Mesodermal cell (in vitro differentiated cells): ENCODE results near the gene OR14K1. TPM values are rescaled to one million over a fixed set of nuclear protein-coding genes. Genes with fewer than 3 reads are reported as not detected.
"Not testable (repeated sequence)": the region's sequence is repeated elsewhere in the genome, so short reads cannot be mapped to it uniquely, and the experiment has no call there.

Experiments
- H3K27ac ChIP-seq: 2 replicates; pipeline ENCODE4 v1.7.0; 2013; ENCODE audit warnings: mild to moderate bottlenecking, low read depth, low read length, moderate library complexity; ENCODE audit not compliant: severe bottlenecking
- H3K36me3 ChIP-seq: 2 replicates; pipeline ENCODE4 v1.7.1; 2013; ENCODE audit warnings: mild to moderate bottlenecking, low read length, moderate library complexity; ENCODE audit not compliant: control insufficient read depth, insufficient read depth
- H3K4me1 ChIP-seq: one replicate; pipeline ENCODE4 v1.7.1; 2013; ENCODE audit warnings: mild to moderate bottlenecking, low read length; ENCODE audit not compliant: insufficient read depth, control insufficient read depth, poor library complexity, severe bottlenecking
- H3K4me3 ChIP-seq: 2 replicates; pipeline ENCODE4 v1.7.0; 2013; ENCODE audit warnings: low read length, control low read depth, mild to moderate bottlenecking; ENCODE audit not compliant: insufficient read depth, poor library complexity, severe bottlenecking; ENCODE audit errors: extremely low read depth
- H3K9me3 ChIP-seq: 2 replicates; pipeline ENCODE4 v1.7.1; 2013; ENCODE audit warnings: mild to moderate bottlenecking, low read length, moderate library complexity; ENCODE audit not compliant: control insufficient read depth
- WGBS, 2 experiments: methylation state at CpG; one replicate each; pipeline ENCODE4 v1.1.5; 2013; ENCODE audit warnings: missing lambda C conversion rate in 2 of 2; ENCODE audit not compliant: insufficient coverage in 2 of 2; 5-methylcytosine and 5-hydroxymethylcytosine counted together
- polyA plus RNA-seq, 2 experiments: library from polyadenylated mRNA; stranded (reverse); fragments of 50-300 nt; gene quantifications; one replicate each; pipeline ENCODE4 v1.2.3, GENCODE V29; 2013

OR14K1 gene
- polyA plus RNA-seq (2013, experiment 1 of 2): not detected
- not detected for polyA plus RNA-seq (2013, experiment 2 of 2)

- no peak within 1 kb of the TSS for H3K4me3 ChIP-seq
- no CpG with 5 or more reads among the region's 1 CpG for WGBS, 2 experiments
- peaks cover 12% of the 10 kb centered on the region for H3K9me3 ChIP-seq
- H3K36me3 ChIP-seq: no peaks in the 10 kb centered on the region
- H3K4me1 ChIP-seq: no peaks in the 10 kb centered on the region
- H3K27ac ChIP-seq: no peak within 1 kb of the TSS
These were observed at the start of gene OR14K1 for GRCh38 chr1:247738315-247738714. Gene OR14K1, plus strand, starts transcription at chr1:247738615. Its CDS starts 0 bp downstream, at chr1:247738615.

DNA sequence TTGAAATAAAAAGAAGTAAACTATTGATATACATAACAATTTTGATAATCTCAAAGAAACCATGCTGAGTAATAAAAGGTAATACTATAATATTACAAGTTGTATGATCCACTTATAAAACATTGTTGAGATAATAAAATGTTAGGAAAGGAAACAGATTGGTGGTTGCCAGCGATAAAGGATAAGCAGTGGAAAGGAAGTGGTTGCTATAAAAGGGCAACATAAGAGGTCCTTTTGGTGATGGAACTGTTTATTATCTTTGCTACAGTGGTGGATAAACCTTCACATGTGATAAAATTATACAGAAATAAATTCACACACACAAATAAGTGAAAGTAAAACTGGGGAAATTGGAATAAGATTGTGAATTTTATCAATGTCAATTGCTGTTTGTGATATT is 37.1 kb upstream of the OR14K1 start:
- Histone ChIP-seq H3K36me3 (no peaks in the 10 kb centered on the region), H3K4me1 (no peaks in the 10 kb centered on the region), H3K4me3 (no peak overlapping the region), H3K27ac (no peak overlapping the region), H3K9me3 (peaks cover 10% of the 10 kb centered on the region)
- 80 to 86% methylated on average over 1 of the region's 1 CpG for WGBS, 2 experiments

DNA sequence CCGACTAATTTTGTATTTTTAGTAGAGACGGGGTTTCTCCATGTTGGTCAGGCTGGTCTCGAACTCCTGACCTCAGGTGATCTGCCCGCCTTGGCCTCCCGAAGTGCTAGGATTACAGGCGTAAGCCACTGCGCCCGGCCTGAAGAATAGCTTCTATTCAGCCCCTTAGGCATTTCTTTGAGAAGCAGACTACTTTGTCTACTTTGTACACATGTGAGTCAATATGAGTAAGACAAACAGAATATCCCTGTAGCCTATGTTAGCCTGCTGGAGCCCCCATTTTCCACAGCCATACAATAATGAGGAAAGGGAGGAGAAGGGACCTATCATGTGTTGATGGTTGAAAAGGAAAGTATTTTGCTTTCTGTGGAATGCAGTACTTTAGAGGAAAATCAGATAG is 27.7 kb upstream of the OR14K1 start:
- WGBS, 2 experiments: 87 to 94% methylated on average over 3 to 8 of the region's 8 CpGs
- H3K4me3 ChIP-seq, H3K36me3 ChIP-seq, H3K4me1 ChIP-seq, H3K9me3 ChIP-seq, H3K27ac ChIP-seq: not testable (repeated sequence)

GRCh38 chr1:247713753-247714152 is 24.7 kb upstream of the OR14K1 start:
- Histone ChIP-seq H3K4me3 (no peak overlapping the region), H3K4me1 (no peaks in the 10 kb centered on the region), H3K9me3 (no peaks in the 10 kb centered on the region), H3K27ac (no peak overlapping the region), H3K36me3 (no peaks in the 10 kb centered on the region)
- 86 to 88% methylated on average over 6 to 7 of the region's 7 CpGs for WGBS, 2 experiments

- WGBS, 2 experiments: no CpG with 5 or more reads among the region's 3 CpGs
- H3K4me3 ChIP-seq: no peak within 1 kb of the TSS
- H3K36me3 ChIP-seq: no peaks in the 10 kb centered on the region
- H3K4me1 ChIP-seq: no peaks in the 10 kb centered on the region
- H3K27ac ChIP-seq: no peak within 1 kb of the TSS
- H3K9me3 ChIP-seq: peaks cover 9% of the 10 kb centered on the region
These were observed 21.9 kb upstream of the OR14K1 start, which contains the start of gene OR6F1 for GRCh38 chr1:247716546-247716945. Gene OR6F1, minus strand, starts transcription at chr1:247716646. Its CDS starts 3,891 bp downstream, at chr1:247712755.

DNA sequence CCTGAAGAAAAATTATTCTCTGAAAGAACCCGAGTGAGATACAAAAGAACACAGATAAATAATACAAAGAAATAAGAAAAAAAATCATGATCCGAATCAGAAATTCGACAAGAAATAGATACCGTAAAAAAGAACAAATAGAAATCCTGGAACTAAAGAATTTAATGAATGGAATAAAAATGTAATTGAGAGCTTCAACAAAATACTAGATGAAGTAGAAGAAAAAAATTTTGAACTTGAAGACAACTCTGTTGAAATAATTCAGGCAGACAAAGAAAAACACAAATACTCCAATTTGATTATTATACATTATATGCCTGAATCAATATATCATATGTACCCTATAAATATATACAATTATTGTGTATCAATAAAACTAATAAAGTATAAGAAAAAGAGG is 17.2 kb upstream of the OR14K1 start:
- Histone ChIP-seq H3K4me1 (no peaks in the 10 kb centered on the region), H3K4me3 (no peak overlapping the region), H3K9me3 (peaks cover 17% of the 10 kb centered on the region), H3K27ac (no peak overlapping the region), H3K36me3 (no peaks in the 10 kb centered on the region)
- WGBS, 2 experiments: no CpG with 5 or more reads among the region's 4 CpGs

DNA sequence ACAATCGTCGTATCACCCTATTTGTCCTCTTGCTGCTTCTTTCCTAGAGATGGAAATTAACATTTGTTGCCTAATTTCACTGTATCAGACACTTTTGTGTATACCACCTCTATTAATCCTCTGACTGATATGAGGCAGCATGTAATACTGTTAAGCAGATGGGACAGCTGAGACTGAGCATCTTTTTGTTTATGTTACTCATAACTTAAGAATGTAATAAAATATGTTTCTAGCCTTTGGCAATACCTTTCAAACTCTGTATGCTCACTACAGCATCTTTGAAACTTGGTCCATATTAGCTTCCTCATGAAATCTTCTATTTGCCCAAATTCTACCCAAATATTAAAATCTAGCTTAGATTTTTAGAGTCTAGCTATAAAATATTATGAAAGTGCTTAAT is 2.3 kb downstream of the OR14K1 start:
- Histone ChIP-seq H3K4me3 (no peak overlapping the region), H3K4me1 (no peaks in the 10 kb centered on the region), H3K27ac (no peak overlapping the region), H3K9me3 (peaks cover 8% of the 10 kb centered on the region), H3K36me3 (no peaks in the 10 kb centered on the region)
- WGBS, 2 experiments: 60% methylated on average over 1 of the region's 2 CpGs; no CpG with 5 or more reads in 1 of the 2 experiments

DNA sequence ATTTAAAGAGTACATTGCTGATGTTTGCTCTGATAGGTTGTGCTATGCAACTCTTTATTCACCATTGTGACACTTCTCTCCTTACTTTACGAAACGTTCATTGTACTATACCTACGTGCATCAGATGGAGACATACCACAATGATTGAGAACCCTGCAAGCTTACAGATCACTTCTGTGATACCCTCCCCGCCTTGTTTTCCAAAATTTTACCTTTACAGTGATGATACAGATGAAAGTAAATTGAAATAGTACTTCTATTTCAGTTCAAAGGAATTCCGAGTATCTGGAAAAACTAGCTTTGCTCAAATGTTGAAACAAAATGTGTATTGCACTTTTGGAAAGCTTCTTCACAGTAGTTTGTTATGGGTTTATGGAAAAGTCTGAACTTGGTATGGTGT is 3.3 kb downstream of the OR14K1 start:
- Histone ChIP-seq H3K4me1 (no peaks in the 10 kb centered on the region), H3K9me3 (peaks cover 8% of the 10 kb centered on the region), H3K27ac (peak overlapping the region; percentile 47), H3K36me3 (no peaks in the 10 kb centered on the region), H3K4me3 (no peak overlapping the region)
- WGBS, 2 experiments: 74 to 86% methylated on average over 3 to 4 of the region's 5 CpGs

DNA sequence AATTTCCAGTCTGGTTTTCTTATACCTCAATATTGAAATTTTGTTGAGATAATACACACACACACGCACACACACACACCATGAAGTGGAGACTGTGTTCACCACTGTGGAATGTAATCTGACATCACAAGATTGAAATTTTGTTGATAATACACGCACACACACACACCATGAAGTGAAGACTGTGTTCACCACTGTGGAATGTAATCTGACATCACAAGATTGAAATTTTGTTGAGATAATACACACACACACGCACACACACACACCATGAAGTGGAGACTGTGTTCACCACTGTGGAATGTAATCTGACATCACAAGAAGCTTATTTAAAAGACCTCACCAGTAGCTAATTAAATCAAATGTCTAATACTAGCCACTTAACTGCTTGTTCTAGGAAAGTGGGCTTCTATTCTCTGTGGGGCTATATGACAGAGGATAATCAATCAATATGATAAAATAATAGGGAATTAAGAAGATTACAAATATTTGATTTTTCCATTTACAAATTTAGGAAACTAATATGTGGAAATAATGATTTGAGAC is 3.9 kb downstream of the OR14K1 start:
- not testable (repeated sequence) for H3K9me3 ChIP-seq
- WGBS, 2 experiments: no CpG with 5 or more reads among the region's 3 CpGs

GRCh38 chr1:247746391-247746935 is 8.0 kb downstream of the OR14K1 start:
- Histone ChIP-seq H3K27ac (no peak overlapping the region), H3K9me3 (peaks cover 10% of the 10 kb centered on the region), H3K4me1 (no peaks in the 10 kb centered on the region), H3K36me3 (no peaks in the 10 kb centered on the region), H3K4me3 (no peak overlapping the region)
- 67 to 70% methylated on average over 2 to 3 of the region's 3 CpGs for WGBS, 2 experiments

More for the DNA sequence above, 3.9 kb downstream of the OR14K1 start:
- H3K36me3 ChIP-seq, H3K27ac ChIP-seq, H3K4me3 ChIP-seq, H3K4me1 ChIP-seq: not testable (repeated sequence)

DNA sequence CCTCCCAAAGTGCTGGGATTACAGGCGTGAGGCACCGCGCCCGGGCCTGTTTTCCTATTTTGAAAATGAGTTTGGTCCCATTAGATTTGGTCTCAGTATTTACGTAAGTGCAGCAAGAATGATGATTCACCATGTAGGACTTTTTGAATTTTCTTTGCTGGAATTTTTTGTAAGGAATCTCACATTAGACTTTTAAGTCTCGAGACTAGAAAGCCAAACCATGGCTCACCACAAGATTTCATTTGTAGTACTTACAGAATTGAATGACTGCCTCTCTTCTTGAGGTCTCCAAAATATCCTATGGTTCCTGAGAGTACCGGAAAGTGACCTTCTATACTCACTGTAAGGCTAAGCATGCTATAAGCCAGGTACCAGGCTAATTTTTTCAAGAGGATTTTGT is 9.2 kb downstream of the OR14K1 start:
- Histone ChIP-seq H3K27ac (no peak overlapping the region), H3K9me3 (peaks cover 10% of the 10 kb centered on the region), H3K36me3 (no peaks in the 10 kb centered on the region), H3K4me3 (no peak overlapping the region), H3K4me1 (no peaks in the 10 kb centered on the region)
- 77 to 96% methylated on average over 3 to 6 of the region's 7 CpGs for WGBS, 2 experiments
